Fibroblast of lung (primary cell): Measurements from ENCODE around the gene PADI2.

Source experiments
- EZH2 ChIP-seq: IDR thresholded peaks from 2 replicates; pipeline ENCODE4 v1.5.1; 2012; ENCODE audit warnings: low read length, control low read depth, mild to moderate bottlenecking; ENCODE audit errors: missing control alignments
- TF ChIP-seq, protein P1 (sequence below), 2 donors: IDR thresholded peaks in 1 of 2; conservative IDR thresholded peaks in 1 of 2; 1 replicate in 1 of 2; 2 replicates in 1 of 2; pipeline ENCODE4 v1.5.1; 2011 to 2012; ENCODE audit warnings: low read length in 2 of 2, control low read depth in 1 of 2, inconsistent platforms in 1 of 2, low read depth in 1 of 2, mild to moderate bottlenecking in 1 of 2

DNA sequence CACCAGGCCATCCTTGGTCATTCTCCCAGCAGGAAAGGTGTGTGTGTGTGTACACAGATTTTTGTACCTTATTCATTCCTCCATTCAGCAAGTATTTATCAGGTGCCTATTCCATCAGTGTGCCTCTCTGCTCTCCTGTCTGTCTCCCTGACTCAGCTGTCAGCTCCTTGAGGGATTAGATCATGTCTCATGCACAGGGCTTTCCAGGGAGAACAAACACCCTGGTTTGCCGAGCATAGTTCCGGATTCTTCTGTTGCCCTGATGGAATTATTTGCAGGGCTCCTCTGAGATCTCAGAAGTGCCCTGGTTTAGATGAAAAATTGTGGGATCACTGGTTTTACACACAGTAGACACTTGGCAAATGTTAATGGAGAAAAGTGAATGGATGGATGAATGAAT lies 57.4 kb downstream of the PADI2 start:
- TF ChIP-seq, protein P1, sequence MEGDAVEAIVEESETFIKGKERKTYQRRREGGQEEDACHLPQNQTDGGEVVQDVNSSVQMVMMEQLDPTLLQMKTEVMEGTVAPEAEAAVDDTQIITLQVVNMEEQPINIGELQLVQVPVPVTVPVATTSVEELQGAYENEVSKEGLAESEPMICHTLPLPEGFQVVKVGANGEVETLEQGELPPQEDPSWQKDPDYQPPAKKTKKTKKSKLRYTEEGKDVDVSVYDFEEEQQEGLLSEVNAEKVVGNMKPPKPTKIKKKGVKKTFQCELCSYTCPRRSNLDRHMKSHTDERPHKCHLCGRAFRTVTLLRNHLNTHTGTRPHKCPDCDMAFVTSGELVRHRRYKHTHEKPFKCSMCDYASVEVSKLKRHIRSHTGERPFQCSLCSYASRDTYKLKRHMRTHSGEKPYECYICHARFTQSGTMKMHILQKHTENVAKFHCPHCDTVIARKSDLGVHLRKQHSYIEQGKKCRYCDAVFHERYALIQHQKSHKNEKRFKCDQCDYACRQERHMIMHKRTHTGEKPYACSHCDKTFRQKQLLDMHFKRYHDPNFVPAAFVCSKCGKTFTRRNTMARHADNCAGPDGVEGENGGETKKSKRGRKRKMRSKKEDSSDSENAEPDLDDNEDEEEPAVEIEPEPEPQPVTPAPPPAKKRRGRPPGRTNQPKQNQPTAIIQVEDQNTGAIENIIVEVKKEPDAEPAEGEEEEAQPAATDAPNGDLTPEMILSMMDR (conservative IDR thresholded peaks at IDR 0.05 in 1 of 2, IDR thresholded peaks at IDR 0.05 in 1 of 2; ENCODE audit: low read depth in 1 of 2, low read length in 2 of 2) = no peak
- no peak for TF ChIP-seq EZH2
